NCI-H1105 (cell line): ENCODE data around the gene CABP1.

Experiments
- DNase-seq: peaks from one replicate; lab custom pipeline; 2025; lab: John Stamatoyannopoulos, UW

Gene CABP1

DNA sequence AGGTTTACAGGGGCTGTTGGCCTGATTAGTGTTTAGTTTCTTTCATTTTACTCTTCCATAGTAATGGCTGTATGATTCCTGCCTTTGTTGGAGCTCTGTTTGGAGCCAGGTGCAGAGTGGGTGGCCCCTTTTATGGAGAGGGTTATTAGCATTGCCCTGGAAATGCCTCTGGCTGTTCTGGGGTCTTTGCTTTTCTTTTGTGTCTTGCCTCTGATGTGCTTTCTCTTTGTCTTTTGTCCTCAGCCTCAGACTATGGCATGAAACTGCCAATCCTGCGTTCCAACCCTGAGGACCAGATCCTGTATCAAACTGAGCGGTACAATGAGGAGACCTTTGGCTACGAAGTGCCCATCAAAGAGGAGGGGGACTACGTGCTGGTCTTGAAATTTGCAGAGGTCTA lies 53.4 kb downstream of the CABP1 start:
- DNase-seq = no peak

- no peak for DNase-seq
Observed at GRCh38 chr12:120696626-120697025, 56.2 kb downstream of the CABP1 start.

- no peak for DNase-seq
Observed at GRCh38 chr12:120697344-120697743, 56.9 kb downstream of the CABP1 start.

- DNase-seq = no peak
Observed at GRCh38 chr12:120698665-120699064, 58.2 kb downstream of the CABP1 start.

- no peak for DNase-seq
Observed at GRCh38 chr12:120699553-120699952, 59.1 kb downstream of the CABP1 start.

GRCh38 chr12:120700886-120701285 lies 60.5 kb downstream of the CABP1 start:
- DNase-seq = no peak

DNA sequence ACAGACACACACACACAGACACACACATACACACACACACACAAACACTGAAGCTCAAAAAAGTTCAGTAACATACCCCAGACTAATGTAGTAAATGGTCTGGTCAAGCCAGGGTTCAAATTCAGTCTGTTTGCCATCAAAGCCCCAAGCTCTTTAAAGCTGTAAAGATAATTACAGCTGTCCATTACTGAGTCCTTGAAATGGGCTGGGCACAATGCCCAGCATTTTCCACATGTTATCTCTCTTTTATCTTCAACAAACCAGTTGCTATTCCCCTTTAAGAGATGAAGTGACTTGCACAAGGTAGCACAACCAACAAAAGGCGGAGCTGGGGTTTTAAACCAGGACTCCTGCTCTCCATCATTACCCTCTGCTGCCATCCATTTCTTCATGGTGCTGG lies 62.2 kb downstream of the CABP1 start:
- peak; percentile 24 for DNase-seq

GRCh38 chr12:120703311-120703942 lies 63.0 kb downstream of the CABP1 start:
- DNase-seq = no peak

GRCh38 chr12:120705618-120706017 lies 65.2 kb downstream of the CABP1 start:
- no peak for DNase-seq

DNA sequence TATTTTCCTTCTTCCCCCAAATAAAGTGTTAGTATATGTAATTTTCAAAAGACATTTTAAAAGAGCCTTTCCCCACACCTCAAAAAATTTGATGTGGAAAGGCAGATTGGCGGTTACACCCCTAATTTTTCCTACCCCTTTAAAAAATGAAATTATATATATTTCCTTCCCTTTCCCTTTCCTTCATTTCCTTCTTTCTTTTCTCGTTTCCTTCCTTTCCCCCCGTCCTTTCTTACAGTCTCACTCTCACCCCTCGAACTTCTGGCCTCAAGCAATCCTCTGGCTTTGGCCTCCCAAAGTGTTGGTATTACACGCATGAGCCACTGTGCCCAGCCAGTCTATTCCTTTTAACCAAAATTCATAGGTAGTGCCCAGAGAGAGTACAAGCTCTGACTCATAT lies 65.6 kb downstream of the CABP1 start:
- DNase-seq = no peak

DNA sequence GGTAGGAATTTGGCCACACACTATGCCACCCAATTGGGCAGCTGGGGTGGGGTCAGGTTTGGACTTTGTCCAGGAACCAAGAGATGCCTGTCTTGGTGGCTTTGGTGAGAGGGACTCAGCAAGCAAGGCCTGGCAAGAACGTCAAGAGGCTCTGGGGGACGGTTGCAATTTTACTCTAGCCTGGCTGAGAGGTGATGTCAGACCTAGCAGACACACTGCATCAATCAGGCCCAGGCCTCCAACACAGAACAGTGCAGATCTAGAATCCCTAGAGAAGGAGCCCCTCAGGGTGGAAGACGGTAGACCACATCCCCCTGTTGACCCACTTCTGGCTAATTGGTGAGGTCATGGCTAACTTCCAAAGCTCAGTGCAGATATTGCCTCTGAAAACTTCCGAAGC lies 68.2 kb downstream of the CABP1 start:
- no peak for DNase-seq

- DNase-seq = peak; percentile 60
Observed at GRCh38 chr12:120710031-120710804, 69.8 kb downstream of the CABP1 start, which contains the start of gene UNC119B. TSS of gene UNC119B (plus strand) at chr12:120710458. CDS start at chr12:120710475, 17 bp downstream.

DNA sequence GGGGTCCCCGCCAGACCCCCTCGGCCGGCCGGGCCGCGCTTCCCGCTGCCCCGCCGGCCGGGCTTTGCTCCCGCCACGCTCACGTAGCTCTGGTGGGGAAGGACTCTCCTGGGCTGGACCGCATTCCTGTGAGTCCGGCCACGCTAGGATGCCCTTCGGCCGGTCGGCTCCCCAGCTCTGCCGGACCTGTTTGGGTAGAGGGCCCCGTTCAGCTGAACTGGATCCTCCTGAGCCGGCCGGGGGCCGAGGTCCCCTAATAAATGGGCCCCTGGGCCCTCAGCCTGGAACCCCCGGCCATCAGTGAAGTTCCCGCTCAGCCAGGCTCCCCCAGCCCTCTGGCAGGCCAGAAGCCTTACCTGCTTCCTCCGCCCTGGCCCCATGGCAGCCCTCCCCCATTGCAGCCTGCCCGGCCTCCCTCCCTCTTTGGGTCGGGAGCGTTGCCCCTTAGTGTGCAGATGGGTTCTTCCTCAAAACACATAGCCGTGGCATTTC lies 70.4 kb downstream of the CABP1 start:
- DNase-seq = no peak

DNA sequence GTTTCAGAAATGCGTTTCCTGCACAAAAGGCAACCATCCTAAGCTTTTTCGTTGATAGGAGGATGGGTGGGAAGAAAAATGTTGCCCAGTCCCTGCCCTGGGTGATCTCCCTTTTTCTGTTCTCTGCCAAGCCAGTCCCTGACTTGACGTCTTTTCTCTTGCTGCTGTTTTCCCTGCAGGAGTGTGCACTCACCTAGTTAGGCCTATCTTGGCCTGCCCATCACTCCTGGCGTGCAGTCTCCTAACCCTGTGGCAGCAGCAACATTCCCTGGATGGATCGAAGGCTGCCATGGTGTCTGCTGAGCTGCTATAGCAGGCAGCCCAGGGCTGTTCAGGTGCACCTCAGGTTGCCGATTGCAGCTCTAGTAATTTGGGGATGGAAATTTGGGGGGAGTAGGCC lies 71.0 kb downstream of the CABP1 start:
- DNase-seq = no peak

GRCh38 chr12:120712610-120713009 lies 72.2 kb downstream of the CABP1 start:
- DNase-seq = no peak

DNA sequence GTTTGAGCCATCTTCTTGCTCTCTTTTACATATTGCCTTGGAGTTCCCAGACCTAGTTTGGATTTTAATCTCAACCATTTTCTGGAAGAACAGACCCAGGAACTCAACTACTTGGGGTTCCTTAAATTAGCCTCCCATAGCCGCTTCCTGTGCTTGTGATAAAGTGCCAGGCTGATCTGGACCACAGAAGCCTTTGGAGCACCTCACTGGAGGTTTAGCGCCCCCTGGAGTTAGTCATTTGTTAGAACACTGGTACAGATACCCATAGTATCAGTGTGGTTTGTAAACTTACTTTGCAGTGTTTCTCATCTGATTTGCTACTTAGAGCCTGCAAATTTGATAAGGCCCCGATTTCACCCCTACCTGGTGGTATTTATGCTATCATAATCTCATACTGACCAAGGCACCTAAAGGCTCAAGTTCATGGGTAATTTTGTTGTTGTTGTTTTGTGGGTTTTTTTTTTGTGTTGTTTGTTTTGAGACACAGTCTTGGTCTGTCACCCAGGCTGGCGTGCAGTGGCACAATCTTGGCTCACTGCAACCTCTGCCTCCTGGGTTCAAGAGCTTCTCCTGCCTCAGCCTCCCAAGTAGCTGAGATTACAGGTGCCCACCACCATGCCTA lies 73.5 kb downstream of the CABP1 start:
- DNase-seq = peak; percentile 76
